ENCODE measurements around the gene FGR.
"Not testable (repeated sequence)": the region's sequence is repeated elsewhere in the genome, so short reads cannot be mapped to it uniquely, and the experiment has no call there.

The FGR gene

DNA sequence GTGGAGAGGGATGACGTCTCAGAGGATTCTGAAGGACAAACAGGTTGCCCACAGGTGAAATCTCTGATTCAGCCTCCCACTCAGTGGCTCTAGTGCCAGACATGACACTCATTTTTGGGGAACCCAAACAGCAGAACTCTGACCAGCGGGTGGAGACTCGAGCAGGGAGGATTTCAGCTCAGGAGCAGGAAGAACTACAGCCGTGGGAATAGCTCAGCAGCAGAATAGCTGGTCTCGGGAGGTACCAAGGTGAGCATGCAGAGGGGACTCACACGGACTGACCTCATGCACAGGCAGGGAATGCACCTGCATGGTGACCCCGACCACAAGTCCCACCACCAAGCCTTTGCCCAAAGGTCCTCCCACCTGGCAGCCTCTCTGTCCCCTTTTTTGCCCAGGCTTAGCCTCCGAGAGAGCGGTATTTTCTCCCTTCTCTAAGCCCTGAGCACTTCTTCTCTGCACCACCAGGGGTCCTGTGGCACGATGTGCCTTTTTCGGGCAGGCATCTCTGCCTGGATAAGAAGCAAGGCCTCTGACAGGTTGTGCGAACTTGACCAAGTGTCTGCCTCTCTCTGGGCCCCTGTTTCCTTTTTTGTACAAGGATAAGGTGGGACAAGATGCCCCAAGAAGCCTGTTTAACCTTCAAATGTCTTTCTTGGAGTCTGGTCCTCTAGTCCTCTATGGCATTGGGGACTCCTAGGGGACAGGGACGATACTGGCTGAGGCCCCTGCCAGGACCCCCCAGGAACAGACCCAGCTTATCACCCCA is 8.8 kb upstream of the FGR start:
- Histone ChIP-seq H2BK15ac (ENCODE audit: low read length) (no peak overlapping the region), H3K4me1 (ENCODE audit: control insufficient read depth in 2 of 2, insufficient read depth in 1 of 2, low read depth in 1 of 2, low read length in 2 of 2) (no peaks in the 10 kb centered on the region), H3K9me3 (replicated peaks in 1 of 2; ENCODE audit: control insufficient read depth in 2 of 2, insufficient read depth in 1 of 2, low read depth in 1 of 2, low read length in 2 of 2) (no peaks in the 10 kb centered on the region), H3K23ac (ENCODE audit: low read depth, low read length, poor library complexity) (no peak overlapping the region), H3K4me2 (ENCODE audit: insufficient read depth, low read length, poor library complexity, severe bottlenecking) (no peak overlapping the region), H4K91ac (ENCODE audit: low read depth, low read length, poor library complexity) (no peak overlapping the region), H3K4ac (ENCODE audit: low read length) (no peak overlapping the region), H3K18ac (ENCODE audit: low read length) (peak overlapping the region; percentile 69), H2BK120ac (ENCODE audit: low read depth, low read length) (no peak overlapping the region), H3K79me1 (ENCODE audit: low read depth, low read length) (no peaks in the 10 kb centered on the region), H3K27me3 (ENCODE audit: control insufficient read depth in 3 of 3, insufficient read depth in 3 of 3, low read depth in 1 of 3, low read length in 3 of 3) (peaks cover 0 to 4% (median 0%) of the 10 kb centered on the region in 3 experiments), H2AK5ac (ENCODE audit: low read depth, low read length) (peak overlapping the region; percentile 3), H3K9ac (ENCODE audit: low read depth, low read length, poor library complexity) (no peak overlapping the region), H2BK5ac (ENCODE audit: low read length) (no peak overlapping the region), H3K27ac (replicated peaks; ENCODE audit: low read length) (no peak overlapping the region), H3K4me3 (ENCODE audit: low read length in 2 of 2) (no peak overlapping the region), H2BK12ac (ENCODE audit: low read length) (no peak overlapping the region), H3K14ac (ENCODE audit: low read length) (no peak overlapping the region), H2AFZ (ENCODE audit: low read length) (peak overlapping the region; percentile 14), H3K36me3 (replicated peaks in 1 of 2; ENCODE audit: control insufficient read depth in 2 of 2, insufficient read depth in 2 of 2, low read length in 2 of 2) (no peaks in the 10 kb centered on the region), H4K8ac (ENCODE audit: low read depth, low read length) (no peak overlapping the region)
- DNase-seq (ENCODE audit: low spot score), result no peak
- no CpG with 5 or more reads among the region's 13 CpGs for WGBS, 2 donors (ENCODE audit: extremely low coverage in 2 of 2, insufficient read length in 2 of 2, insufficient replicate concordance in 1 of 2)

DNA sequence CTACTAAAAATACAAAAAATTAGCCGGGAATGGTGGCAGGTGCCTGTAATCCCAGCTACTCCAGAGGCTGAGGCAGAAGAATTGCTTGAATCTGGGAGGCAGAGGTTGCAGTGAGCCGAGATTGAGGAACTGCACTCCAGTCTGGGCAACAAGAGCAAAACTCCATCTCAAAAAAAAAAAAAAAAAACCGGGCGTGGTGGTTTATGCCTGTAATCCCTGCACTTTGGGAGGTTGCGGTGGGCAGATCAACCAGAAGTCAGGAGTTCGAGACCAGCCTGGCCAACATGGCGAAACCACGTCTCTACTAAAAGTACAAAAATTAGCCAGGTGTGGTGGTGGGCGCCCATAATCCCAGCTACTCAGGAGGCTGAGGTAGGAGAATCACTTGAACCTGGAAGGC is 5.5 kb upstream of the FGR start:
- not testable (repeated sequence) for H3K4ac ChIP-seq (ENCODE audit: low read length); H3K27ac ChIP-seq (replicated peaks; ENCODE audit: low read length); H3K4me1 ChIP-seq (ENCODE audit: control insufficient read depth in 2 of 2, insufficient read depth in 1 of 2, low read depth in 1 of 2, low read length in 2 of 2); H4K91ac ChIP-seq (ENCODE audit: low read depth, low read length, poor library complexity); H4K8ac ChIP-seq (ENCODE audit: low read depth, low read length); H2BK12ac ChIP-seq (ENCODE audit: low read length); H2AK5ac ChIP-seq (ENCODE audit: low read depth, low read length); H3K9ac ChIP-seq (ENCODE audit: low read depth, low read length, poor library complexity); H3K23ac ChIP-seq (ENCODE audit: low read depth, low read length, poor library complexity); H3K14ac ChIP-seq (ENCODE audit: low read length); H2BK15ac ChIP-seq (ENCODE audit: low read length); H3K27me3 ChIP-seq (ENCODE audit: control insufficient read depth in 3 of 3, insufficient read depth in 3 of 3, low read depth in 1 of 3, low read length in 3 of 3); H3K4me2 ChIP-seq (ENCODE audit: insufficient read depth, low read length, poor library complexity, severe bottlenecking); H2BK5ac ChIP-seq (ENCODE audit: low read length); H3K9me3 ChIP-seq (replicated peaks in 1 of 2; ENCODE audit: control insufficient read depth in 2 of 2, insufficient read depth in 1 of 2, low read depth in 1 of 2, low read length in 2 of 2); H2BK120ac ChIP-seq (ENCODE audit: low read depth, low read length); H3K4me3 ChIP-seq (ENCODE audit: low read length in 2 of 2); H2AFZ ChIP-seq (ENCODE audit: low read length); H3K79me1 ChIP-seq (ENCODE audit: low read depth, low read length); H3K18ac ChIP-seq (ENCODE audit: low read length); H3K36me3 ChIP-seq (replicated peaks in 1 of 2; ENCODE audit: control insufficient read depth in 2 of 2, insufficient read depth in 2 of 2, low read length in 2 of 2); DNase-seq (ENCODE audit: low spot score)
- WGBS, 2 donors (ENCODE audit: extremely low coverage in 2 of 2, insufficient read length in 2 of 2, insufficient replicate concordance in 1 of 2), result no CpG with 5 or more reads among the region's 9 CpGs

DNA sequence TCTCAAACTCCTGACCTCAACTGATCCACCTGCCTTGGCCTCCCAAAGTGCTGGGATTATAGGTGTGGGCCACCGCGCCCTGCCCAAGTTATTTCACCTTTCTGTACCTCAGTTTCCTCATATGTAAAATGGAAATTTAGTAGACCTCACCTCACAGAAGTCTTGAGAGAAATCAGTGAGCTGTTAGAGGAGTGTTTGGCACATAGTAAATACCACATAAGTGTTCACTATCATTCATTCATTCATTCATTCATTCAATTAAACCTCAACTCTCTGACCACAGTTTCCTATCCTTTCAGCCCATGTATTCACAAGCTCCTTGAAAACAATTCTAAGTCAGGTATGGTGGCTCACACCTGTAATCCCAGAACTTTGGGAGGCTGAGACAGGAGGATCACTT is 3.8 kb upstream of the FGR start:
- Histone ChIP-seq H2BK120ac (ENCODE audit: low read depth, low read length) (no peak overlapping the region), H2BK5ac (ENCODE audit: low read length) (no peak overlapping the region), H3K18ac (ENCODE audit: low read length) (no peak overlapping the region), H3K4me3 (ENCODE audit: low read length in 2 of 2) (no peak overlapping the region), H3K9ac (ENCODE audit: low read depth, low read length, poor library complexity) (no peak overlapping the region), H3K36me3 (replicated peaks in 1 of 2; ENCODE audit: control insufficient read depth in 2 of 2, insufficient read depth in 2 of 2, low read length in 2 of 2) (no peaks in the 10 kb centered on the region), H3K9me3 (replicated peaks in 1 of 2; ENCODE audit: control insufficient read depth in 2 of 2, insufficient read depth in 1 of 2, low read depth in 1 of 2, low read length in 2 of 2) (no peaks in the 10 kb centered on the region), H3K27ac (replicated peaks; ENCODE audit: low read length) (no peak overlapping the region), H4K8ac (ENCODE audit: low read depth, low read length) (no peak overlapping the region), H3K4ac (ENCODE audit: low read length) (no peak overlapping the region), H2AK5ac (ENCODE audit: low read depth, low read length) (no peak overlapping the region), H2BK12ac (ENCODE audit: low read length) (no peak overlapping the region), H3K4me2 (ENCODE audit: insufficient read depth, low read length, poor library complexity, severe bottlenecking) (no peak overlapping the region), H3K4me1 (ENCODE audit: control insufficient read depth in 2 of 2, insufficient read depth in 1 of 2, low read depth in 1 of 2, low read length in 2 of 2) (peaks cover 0 to 3% of the 10 kb centered on the region in 2 donors), H2BK15ac (ENCODE audit: low read length) (no peak overlapping the region), H3K79me1 (ENCODE audit: low read depth, low read length) (no peaks in the 10 kb centered on the region), H3K27me3 (ENCODE audit: control insufficient read depth in 3 of 3, insufficient read depth in 3 of 3, low read depth in 1 of 3, low read length in 3 of 3) (peaks cover 0 to 21% (median 14%) of the 10 kb centered on the region in 3 experiments), H4K91ac (ENCODE audit: low read depth, low read length, poor library complexity) (no peak overlapping the region), H3K23ac (ENCODE audit: low read depth, low read length, poor library complexity) (no peak overlapping the region), H3K14ac (ENCODE audit: low read length) (no peak overlapping the region), H2AFZ (ENCODE audit: low read length) (no peak overlapping the region)
- DNase-seq (ENCODE audit: low spot score), result no peak
- WGBS, 2 donors (ENCODE audit: extremely low coverage in 2 of 2, insufficient read length in 2 of 2, insufficient replicate concordance in 1 of 2), result no CpG with 5 or more reads among the region's 2 CpGs

DNA sequence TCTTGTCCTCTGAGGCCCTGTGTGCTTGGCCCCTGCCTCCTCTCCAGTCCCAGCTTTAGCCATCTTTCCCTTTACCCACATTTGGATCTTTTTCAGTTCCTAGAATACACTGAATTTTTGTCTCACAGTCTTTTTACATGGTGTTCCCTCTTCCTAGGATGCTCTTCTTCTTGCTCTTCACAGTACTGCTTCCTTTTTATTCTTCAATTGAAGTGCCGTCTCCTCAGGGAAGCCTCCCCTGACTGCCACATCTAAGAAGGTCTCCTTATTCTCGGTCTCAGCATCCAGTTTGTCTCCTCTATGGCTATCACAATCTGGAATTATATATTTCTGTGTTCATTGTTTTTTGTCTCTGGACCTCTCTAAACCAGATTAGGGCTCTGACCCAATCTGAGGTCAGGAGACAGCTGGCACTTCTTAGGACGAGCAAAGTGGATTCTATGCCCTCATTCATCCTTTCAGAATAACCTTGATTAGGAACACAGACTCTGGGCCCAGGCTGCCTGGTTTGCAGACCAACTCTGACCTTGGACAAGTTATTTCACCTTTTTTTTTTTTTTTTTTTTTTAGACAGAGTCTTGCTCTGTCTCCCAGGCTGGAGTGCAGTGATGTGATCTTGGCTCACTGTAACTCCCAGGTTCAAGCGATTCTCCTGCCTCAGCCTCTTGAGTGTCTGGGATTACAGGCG is 3.2 kb upstream of the FGR start:
- Histone ChIP-seq H2AK5ac (ENCODE audit: low read depth, low read length) (no peak overlapping the region), H3K14ac (ENCODE audit: low read length) (no peak overlapping the region), H3K18ac (ENCODE audit: low read length) (no peak overlapping the region), H2BK12ac (ENCODE audit: low read length) (no peak overlapping the region), H4K91ac (ENCODE audit: low read depth, low read length, poor library complexity) (no peak overlapping the region), H3K27ac (replicated peaks; ENCODE audit: low read length) (no peak overlapping the region), H3K79me1 (ENCODE audit: low read depth, low read length) (no peaks in the 10 kb centered on the region), H2BK15ac (ENCODE audit: low read length) (no peak overlapping the region), H3K36me3 (replicated peaks in 1 of 2; ENCODE audit: control insufficient read depth in 2 of 2, insufficient read depth in 2 of 2, low read length in 2 of 2) (no peaks in the 10 kb centered on the region), H3K4me2 (ENCODE audit: insufficient read depth, low read length, poor library complexity, severe bottlenecking) (no peak overlapping the region), H3K4me3 (ENCODE audit: low read length in 2 of 2) (no peak overlapping the region), H3K23ac (ENCODE audit: low read depth, low read length, poor library complexity) (no peak overlapping the region), H2BK120ac (ENCODE audit: low read depth, low read length) (no peak overlapping the region), H2BK5ac (ENCODE audit: low read length) (no peak overlapping the region), H3K27me3 (ENCODE audit: control insufficient read depth in 3 of 3, insufficient read depth in 3 of 3, low read depth in 1 of 3, low read length in 3 of 3) (peaks cover 0 to 27% (median 15%) of the 10 kb centered on the region in 3 experiments), H3K9me3 (replicated peaks in 1 of 2; ENCODE audit: control insufficient read depth in 2 of 2, insufficient read depth in 1 of 2, low read depth in 1 of 2, low read length in 2 of 2) (no peaks in the 10 kb centered on the region), H3K9ac (ENCODE audit: low read depth, low read length, poor library complexity) (no peak overlapping the region), H4K8ac (ENCODE audit: low read depth, low read length) (no peak overlapping the region), H2AFZ (ENCODE audit: low read length) (no peak overlapping the region), H3K4ac (ENCODE audit: low read length) (no peak overlapping the region), H3K4me1 (ENCODE audit: control insufficient read depth in 2 of 2, insufficient read depth in 1 of 2, low read depth in 1 of 2, low read length in 2 of 2) (peaks cover 0 to 3% of the 10 kb centered on the region in 2 donors)
- DNase-seq (ENCODE audit: low spot score), result no peak
- no CpG with 5 or more reads among the region's 5 CpGs for WGBS, 2 donors (ENCODE audit: extremely low coverage in 2 of 2, insufficient read length in 2 of 2, insufficient replicate concordance in 1 of 2)

All from neuronal stem cell (in vitro differentiated cells).